Glutamatergic neuron (in vitro differentiated cells): ENCODE results near the gene CAMTA1. TPM values are rescaled to one million over a fixed set of nuclear protein-coding genes. Genes with fewer than 3 reads are reported as not detected.

Source experiments
- DNase-seq: peaks from one replicate; pipeline ENCODE4 v3.0.0; 2022
- H3K27ac Mint-ChIP-seq: one replicate; pipeline ENCODE4 v1.8.0; 2020; ENCODE audit warnings: mild to moderate bottlenecking, mixed read lengths, inconsistent platforms; ENCODE audit not compliant: unreplicated experiment
- H3K27me3 Mint-ChIP-seq: one replicate; pipeline ENCODE4 v1.8.0; 2020; ENCODE audit warnings: mild to moderate bottlenecking, moderate library complexity, mixed read lengths, inconsistent platforms; ENCODE audit not compliant: unreplicated experiment
- H3K36me3 Mint-ChIP-seq: one replicate; pipeline ENCODE4 v1.8.0; 2020; ENCODE audit warnings: mild to moderate bottlenecking, mixed read lengths, inconsistent platforms; ENCODE audit not compliant: unreplicated experiment
- H3K4me1 Mint-ChIP-seq: one replicate; pipeline ENCODE4 v1.8.0; 2020; ENCODE audit warnings: mild to moderate bottlenecking, low read depth, mixed read lengths, inconsistent platforms; ENCODE audit not compliant: unreplicated experiment
- H3K4me3 Mint-ChIP-seq: one replicate; pipeline ENCODE4 v1.8.0; 2020; ENCODE audit warnings: mild to moderate bottlenecking, mixed read lengths, inconsistent platforms; ENCODE audit not compliant: unreplicated experiment
- H3K9me3 Mint-ChIP-seq: one replicate; pipeline ENCODE4 v1.8.0; 2020; ENCODE audit warnings: mild to moderate bottlenecking, moderate library complexity, mixed read lengths, inconsistent platforms; ENCODE audit not compliant: unreplicated experiment
- CTCF ChIP-seq: fragments of 200-600 bp; sonication (generic); IDR thresholded peaks from one replicate; pipeline ENCODE4 v1.5.0; 2021; ENCODE audit not compliant: partially characterized antibody, unreplicated experiment
- total RNA-seq: library from RNA; stranded (reverse); fragmentation: NEBNext Ultra II Directional; extraction: Animal tissue kit (Norgen Biotek cat#: 25700); gene quantifications from one replicate; pipeline ENCODE4 v1.2.1, GENCODE V29; 2021; ENCODE audit not compliant: unreplicated experiment

Gene CAMTA1
- total RNA-seq, 1 donor from 2014 or later, result 77.2 TPM

GRCh38 chr1:7610936-7611335, 825.7 kb downstream of the CAMTA1 start:
- peaks cover 6% of the 10 kb centered on the region for H3K9me3 Mint-ChIP-seq
- peaks cover 6% of the 10 kb centered on the region for H3K27me3 Mint-ChIP-seq
- H3K36me3 Mint-ChIP-seq, result peaks cover 4% of the 10 kb centered on the region

GRCh38 chr1:7611421-7612010, 826.3 kb downstream of the CAMTA1 start:
- Mint-ChIP-seq H3K27ac (no peak overlapping the region), H3K36me3 (peaks cover 4% of the 10 kb centered on the region), H3K4me1 (peaks cover 21% of the 10 kb centered on the region), H3K4me3 (no peak overlapping the region), H3K27me3 (peaks cover 6% of the 10 kb centered on the region), H3K9me3 (peaks cover 6% of the 10 kb centered on the region)
- TF ChIP-seq CTCF, result no peak
- no peak for DNase-seq

More at GRCh38 chr1:7610936-7611335, 825.7 kb downstream of the CAMTA1 start:
- H3K4me1 Mint-ChIP-seq, result peaks cover 16% of the 10 kb centered on the region
- no peak overlapping the region for H3K27ac Mint-ChIP-seq
- no peak for TF ChIP-seq CTCF
- no peak for DNase-seq
- H3K4me3 Mint-ChIP-seq, result no peak overlapping the region

GRCh38 chr1:7613106-7613850, 828.0 kb downstream of the CAMTA1 start:
- TF ChIP-seq CTCF, result no peak
- Mint-ChIP-seq H3K4me3 (no peak overlapping the region), H3K27me3 (peaks cover 3% of the 10 kb centered on the region), H3K27ac (no peak overlapping the region), H3K4me1 (peaks cover 28% of the 10 kb centered on the region), H3K9me3 (peaks cover 6% of the 10 kb centered on the region), H3K36me3 (peaks cover 4% of the 10 kb centered on the region)
- DNase-seq, result no peak

GRCh38 chr1:7613851-7614205, 828.6 kb downstream of the CAMTA1 start:
- peaks cover 22% of the 10 kb centered on the region for H3K4me1 Mint-ChIP-seq

More at GRCh38 chr1:7613851-7614205, 828.6 kb downstream of the CAMTA1 start:
- no peak overlapping the region for H3K4me3 Mint-ChIP-seq
- peaks cover 3% of the 10 kb centered on the region for H3K27me3 Mint-ChIP-seq
- H3K36me3 Mint-ChIP-seq, result peaks cover 4% of the 10 kb centered on the region
- H3K9me3 Mint-ChIP-seq, result peaks cover 7% of the 10 kb centered on the region
- H3K27ac Mint-ChIP-seq, result no peak overlapping the region
- TF ChIP-seq CTCF, result no peak
- DNase-seq, result no peak
